ENCODE data around the gene UBE2J2. TPM values are rescaled to one million over a fixed set of nuclear protein-coding genes. Genes with fewer than 3 reads are reported as not detected.

The UBE2J2 gene
- total and polyA plus RNA-seq, 2 donors (not counting 3 experiments of a cell fraction or from before 2014, with no cell fraction given): 60.7 to 80.7 TPM

DNA sequence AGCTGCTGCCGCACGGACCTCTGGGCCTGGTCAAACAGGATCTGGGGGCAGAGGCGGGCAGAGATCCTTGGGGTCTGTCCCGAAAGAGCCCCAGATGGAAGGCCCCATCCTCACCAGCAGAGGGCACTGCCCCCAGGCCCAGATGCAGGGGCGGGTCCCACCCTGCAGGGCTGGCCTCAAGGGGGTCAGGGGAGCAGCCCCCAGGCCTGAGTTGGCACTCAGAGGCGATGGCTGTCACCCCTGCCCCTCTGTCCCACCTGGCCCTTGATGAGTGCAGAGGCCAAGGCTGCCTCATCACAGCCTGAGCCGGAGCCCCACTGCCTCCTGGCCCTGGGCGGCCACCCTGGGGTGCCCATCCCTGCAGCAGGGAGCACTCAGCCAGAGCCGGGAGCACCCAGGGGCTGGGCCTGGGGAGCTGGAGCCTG lies 28.4 kb upstream of the UBE2J2 start:
- H3K4me3 ChIP-seq (replicated peaks in 1 of 3; ENCODE audit: insufficient read depth in 1 of 3, low read depth in 1 of 3, low read length in 3 of 3): no peak overlapping the region
- no peaks in the 10 kb centered on the region for H4K20me1 ChIP-seq (replicated peaks; ENCODE audit: control insufficient read depth, extremely low read depth, insufficient read depth, low read length)
- no peaks in the 10 kb centered on the region for H3K27me3 ChIP-seq (ENCODE audit: control insufficient read depth in 2 of 2, insufficient read depth in 2 of 2, low read length in 2 of 2)
- POLR2A ChIA-PET: no interaction called here
- BruUV-seq (replicated peaks): no TSS peak
- CTCF ChIA-PET: interaction anchor here (1.9 kb wide), 1 partner anchor 179 kb away, joined by 4 read pairs; no protein-coding TSS in a partner anchor
- no peaks in the 10 kb centered on the region for H3K79me2 ChIP-seq (ENCODE audit: control insufficient read depth, insufficient read depth, low read length)
- H3K9ac ChIP-seq (replicated peaks; ENCODE audit: extremely low read depth, insufficient read depth, low read length): no peak overlapping the region
- H3K27ac ChIP-seq (ENCODE audit: insufficient read depth, low read depth, low read length): no peak overlapping the region
- H3K36me3 ChIP-seq (ENCODE audit: control insufficient read depth in 2 of 2, extremely low read depth in 1 of 2, insufficient read depth in 2 of 2, low read length in 2 of 2): no peaks in the 10 kb centered on the region
- DNase-seq (ENCODE audit: low read depth, low spot score) (no peak), FAIRE-seq (no peak)
- dilution Hi-C loops (cut with MboI; ENCODE audit: extremely low pct_ligation_motif_present, low sequenced_read_pairs): no loop called here
- H2AFZ ChIP-seq (ENCODE audit: low read depth, low read length): no peak overlapping the region
- no peak for TF ChIP-seq JUN (IDR thresholded peaks at IDR 0.05; ENCODE audit: borderline replicate concordance, insufficient read depth, insufficient read length, low read depth)
- TF ChIP-seq CTCF (IDR thresholded peaks at IDR 0.05; ENCODE audit: extremely low read depth in 1 of 2, insufficient read depth in 1 of 2, low read depth in 1 of 2, low read length in 2 of 2): peak; percentile 50 to 66
- no peak overlapping the region for H3K4me2 ChIP-seq (ENCODE audit: insufficient read depth, low read length)
- intact Hi-C loops (cut with micrococcal nuclease): no loop called here
- no peaks in the 10 kb centered on the region for H3K9me1 ChIP-seq (replicated peaks; ENCODE audit: control insufficient read depth, extremely low read depth, insufficient read depth, low read length)
- H3K9me3 ChIP-seq (replicated peaks; ENCODE audit: control insufficient read depth, insufficient read depth, low read length): no peaks in the 10 kb centered on the region
- H3K4me1 ChIP-seq (ENCODE audit: control insufficient read depth, extremely low read depth, insufficient read depth, low read length): peaks cover 6% of the 10 kb centered on the region

- H4K20me1 ChIP-seq (replicated peaks; ENCODE audit: control insufficient read depth, extremely low read depth, insufficient read depth, low read length): no peaks in the 10 kb centered on the region
Measured at GRCh38 chr1:1300352-1300739, 26.7 kb upstream of the UBE2J2 start.

More at GRCh38 chr1:1300352-1300739, 26.7 kb upstream of the UBE2J2 start:
- Histone ChIP-seq H3K4me3 (replicated peaks in 1 of 3; ENCODE audit: insufficient read depth in 1 of 3, low read depth in 1 of 3, low read length in 3 of 3) (no peak overlapping the region), H3K9me1 (replicated peaks; ENCODE audit: control insufficient read depth, extremely low read depth, insufficient read depth, low read length) (no peaks in the 10 kb centered on the region), H2AFZ (ENCODE audit: low read depth, low read length) (no peak overlapping the region), H3K27ac (ENCODE audit: insufficient read depth, low read depth, low read length) (no peak overlapping the region), H3K4me2 (ENCODE audit: insufficient read depth, low read length) (no peak overlapping the region), H3K9ac (replicated peaks; ENCODE audit: extremely low read depth, insufficient read depth, low read length) (no peak overlapping the region), H3K4me1 (ENCODE audit: control insufficient read depth, extremely low read depth, insufficient read depth, low read length) (peaks cover under 1% of the 10 kb centered on the region), H3K27me3 (ENCODE audit: control insufficient read depth in 2 of 2, insufficient read depth in 2 of 2, low read length in 2 of 2) (no peaks in the 10 kb centered on the region), H3K79me2 (ENCODE audit: control insufficient read depth, insufficient read depth, low read length) (no peaks in the 10 kb centered on the region), H3K9me3 (replicated peaks; ENCODE audit: control insufficient read depth, insufficient read depth, low read length) (no peaks in the 10 kb centered on the region), H3K36me3 (ENCODE audit: control insufficient read depth in 2 of 2, extremely low read depth in 1 of 2, insufficient read depth in 2 of 2, low read length in 2 of 2) (no peaks in the 10 kb centered on the region)
- intact Hi-C loops (cut with micrococcal nuclease): no loop called here
- POLR2A ChIA-PET: no interaction called here
- BruUV-seq (replicated peaks): no TSS peak
- dilution Hi-C loops (cut with MboI; ENCODE audit: extremely low pct_ligation_motif_present, low sequenced_read_pairs): no loop called here
- CTCF ChIA-PET: no interaction called here
- FAIRE-seq (no peak), DNase-seq (ENCODE audit: low read depth, low spot score) (no peak)
- TF ChIP-seq CTCF (IDR thresholded peaks at IDR 0.05; ENCODE audit: extremely low read depth in 1 of 2, insufficient read depth in 1 of 2, low read depth in 1 of 2, low read length in 2 of 2) (no peak), POLR2AphosphoS5 (IDR thresholded peaks at IDR 0.05; ENCODE audit: insufficient read depth, low read depth, low read length) (no peak), GATA2 (IDR thresholded peaks at IDR 0.05; ENCODE audit: insufficient read depth, insufficient read length, low read depth, low read length) (no peak), EZH2 (IDR thresholded peaks at IDR 0.05; ENCODE audit: borderline replicate concordance, low read depth, low read length, severe bottlenecking) (no peak), POLR2A (IDR thresholded peaks at IDR 0.05; ENCODE audit: low read depth, low read length) (no peak), JUN (IDR thresholded peaks at IDR 0.05; ENCODE audit: borderline replicate concordance, insufficient read depth, insufficient read length, low read depth) (no peak), MAX (IDR thresholded peaks at IDR 0.05; ENCODE audit: insufficient read depth, insufficient read length) (no peak), MYC (IDR thresholded peaks at IDR 0.05; ENCODE audit: low read depth, low read length) (no peak), FOS (IDR thresholded peaks at IDR 0.05; ENCODE audit: borderline replicate concordance, insufficient read depth, low read length) (no peak)
